GM12872 (cell line): ENCODE measurements around the gene NUDT4B.
"Not testable (repeated sequence)": the region's sequence is repeated elsewhere in the genome, so short reads cannot be mapped to it uniquely, and the experiment has no call there.

Experiments
- CTCF ChIP-seq: IDR thresholded peaks from 3 replicates; pipeline ENCODE4 v1.5.1; 2011; ENCODE audit warnings: low read depth, mild to moderate bottlenecking, low read length, moderate library complexity; ENCODE audit not compliant: insufficient read depth

NUDT4B gene

GRCh38 chr1:148748563-148749334 lies at the start of gene NUDT4B:
NUDT4B (plus strand) TSS chr1:148748774; CDS start chr1:148748953, 179 bp downstream.
- not testable (repeated sequence) for TF ChIP-seq CTCF
